CD4-positive, alpha-beta T cell treated with Interleukin-10 for 1 hour (primary cell): ENCODE data around the gene TUBA4A.
A peak's percentile ranks its signal among the peaks of the same experiment; 100 is the strongest.
"Not testable (repeated sequence)": the region's sequence is repeated elsewhere in the genome, so short reads cannot be mapped to it uniquely, and the experiment has no call there.

Source experiments
- DNase-seq: peaks from one replicate; pipeline ENCODE4 v3.0.0-alpha.2; 2020

The TUBA4A gene

DNA sequence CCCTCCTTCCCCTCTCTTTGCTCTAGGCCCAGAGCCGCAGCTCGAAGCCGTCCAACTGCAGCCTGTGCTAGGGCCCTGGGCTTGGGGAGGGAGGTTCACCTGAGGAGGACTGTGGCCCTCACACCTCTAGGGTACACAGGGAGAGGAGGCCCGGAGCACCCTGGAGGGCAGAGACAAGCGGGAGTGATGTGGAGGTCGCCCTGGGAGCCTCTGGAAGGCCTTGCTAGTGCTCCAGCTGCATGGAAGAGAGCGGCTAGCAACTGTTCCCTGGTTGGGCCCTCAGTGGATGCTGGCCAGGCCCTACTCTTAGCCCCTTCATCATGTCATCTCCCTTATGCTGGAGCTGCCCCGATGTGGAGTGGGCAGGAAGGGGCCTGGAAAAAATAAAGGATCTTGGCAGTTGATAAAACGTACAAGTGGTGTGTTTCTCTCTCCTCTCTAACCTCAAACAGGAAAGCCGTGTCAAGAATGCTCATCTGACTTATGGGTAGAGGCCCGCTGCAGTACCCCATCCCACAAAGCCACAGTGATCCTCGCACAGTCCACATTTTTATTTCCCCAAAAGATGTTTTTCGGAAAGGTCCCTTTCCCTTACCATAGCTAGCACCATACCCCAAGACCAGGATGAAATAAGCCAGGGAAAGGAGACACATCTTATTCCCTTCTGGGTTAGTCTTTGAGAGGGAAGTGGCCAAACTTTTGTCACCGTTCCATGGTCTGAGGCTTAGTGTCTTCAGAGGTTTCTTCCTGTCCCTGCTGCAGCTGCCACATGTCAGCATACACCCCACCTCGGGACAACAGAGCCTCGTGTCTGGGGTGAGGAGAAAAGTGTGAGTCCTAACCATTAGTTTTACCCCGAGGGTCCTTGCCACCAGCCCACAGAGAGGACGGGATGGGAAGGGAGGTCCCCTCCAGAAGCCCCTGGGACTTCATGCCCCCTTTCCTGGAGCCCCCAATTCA is 44.2 kb downstream of the TUBA4A start:
- no peak for DNase-seq

DNA sequence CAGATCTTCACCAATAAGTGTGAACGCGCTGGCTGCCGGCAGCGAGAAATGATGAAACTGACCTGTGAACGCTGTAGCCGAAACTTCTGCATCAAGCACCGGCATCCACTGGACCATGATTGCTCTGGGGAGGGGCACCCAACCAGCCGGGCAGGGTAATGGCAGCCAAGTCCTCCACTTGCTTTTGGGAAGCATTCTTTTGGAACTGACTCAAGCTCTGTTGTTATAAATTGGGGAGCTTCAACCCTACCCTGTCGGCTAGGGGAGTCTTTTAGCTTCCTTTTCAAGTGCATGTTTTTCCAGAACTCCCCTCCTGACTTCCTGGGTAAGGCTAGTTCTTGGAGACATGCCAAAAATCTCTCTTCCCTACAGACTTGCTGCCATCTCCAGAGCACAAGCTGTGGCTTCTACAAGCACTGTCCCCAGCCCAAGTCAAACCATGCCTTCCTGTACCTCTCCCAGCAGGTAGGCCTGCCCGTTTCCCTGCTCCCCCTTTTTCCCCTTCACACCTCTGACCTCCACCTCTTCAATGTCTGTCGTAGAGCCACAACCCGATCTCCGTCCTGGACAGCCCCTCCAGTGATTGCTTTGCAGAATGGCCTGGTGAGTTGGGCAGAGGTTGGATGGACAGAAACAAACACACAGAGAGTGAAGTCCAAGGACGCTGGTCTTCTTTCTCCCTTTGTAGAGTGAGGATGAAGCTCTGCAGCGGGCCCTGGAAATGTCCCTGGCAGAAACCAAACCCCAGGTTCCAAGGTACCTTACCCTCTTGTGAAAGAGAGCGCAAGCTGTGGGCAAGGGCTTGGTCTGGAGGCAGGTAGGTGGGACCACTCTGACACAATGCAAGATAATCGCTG is 45.6 kb downstream of the TUBA4A start:
- DNase-seq, result no peak

DNA sequence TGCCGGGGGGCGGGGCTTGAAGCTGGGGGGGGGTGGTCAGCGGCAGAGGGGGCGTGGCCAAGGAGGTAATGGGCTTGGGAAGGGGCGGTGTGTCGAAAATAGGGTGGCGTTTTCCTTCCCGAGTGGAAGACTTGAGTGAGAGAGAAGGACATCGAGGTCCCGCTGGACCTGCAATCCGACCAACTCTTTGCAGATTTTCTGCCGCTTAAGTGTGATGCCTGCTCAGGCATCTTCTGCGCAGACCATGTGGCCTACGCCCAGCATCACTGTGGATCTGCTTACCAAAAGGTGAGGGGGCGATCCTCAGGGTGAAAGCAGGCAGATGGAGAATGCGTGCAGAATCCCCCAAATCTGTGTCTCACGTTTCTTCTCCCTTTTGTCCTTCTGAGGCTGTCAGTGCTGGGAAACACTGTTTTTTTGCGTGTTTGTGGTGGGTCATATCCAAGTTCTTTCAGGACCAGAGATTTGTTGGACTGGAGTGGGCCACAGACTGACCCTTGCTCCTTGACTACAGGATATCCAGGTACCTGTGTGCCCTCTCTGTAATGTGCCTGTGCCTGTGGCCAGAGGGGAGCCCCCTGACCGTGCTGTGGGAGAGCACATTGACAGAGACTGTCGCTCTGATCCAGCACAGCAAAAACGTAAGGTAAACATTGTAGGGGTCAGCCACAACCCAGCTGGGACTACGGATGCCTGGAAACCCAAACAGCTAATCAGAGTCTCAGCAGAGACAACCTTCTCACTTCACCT is 46.4 kb downstream of the TUBA4A start:
- DNase-seq, result no peak

DNA sequence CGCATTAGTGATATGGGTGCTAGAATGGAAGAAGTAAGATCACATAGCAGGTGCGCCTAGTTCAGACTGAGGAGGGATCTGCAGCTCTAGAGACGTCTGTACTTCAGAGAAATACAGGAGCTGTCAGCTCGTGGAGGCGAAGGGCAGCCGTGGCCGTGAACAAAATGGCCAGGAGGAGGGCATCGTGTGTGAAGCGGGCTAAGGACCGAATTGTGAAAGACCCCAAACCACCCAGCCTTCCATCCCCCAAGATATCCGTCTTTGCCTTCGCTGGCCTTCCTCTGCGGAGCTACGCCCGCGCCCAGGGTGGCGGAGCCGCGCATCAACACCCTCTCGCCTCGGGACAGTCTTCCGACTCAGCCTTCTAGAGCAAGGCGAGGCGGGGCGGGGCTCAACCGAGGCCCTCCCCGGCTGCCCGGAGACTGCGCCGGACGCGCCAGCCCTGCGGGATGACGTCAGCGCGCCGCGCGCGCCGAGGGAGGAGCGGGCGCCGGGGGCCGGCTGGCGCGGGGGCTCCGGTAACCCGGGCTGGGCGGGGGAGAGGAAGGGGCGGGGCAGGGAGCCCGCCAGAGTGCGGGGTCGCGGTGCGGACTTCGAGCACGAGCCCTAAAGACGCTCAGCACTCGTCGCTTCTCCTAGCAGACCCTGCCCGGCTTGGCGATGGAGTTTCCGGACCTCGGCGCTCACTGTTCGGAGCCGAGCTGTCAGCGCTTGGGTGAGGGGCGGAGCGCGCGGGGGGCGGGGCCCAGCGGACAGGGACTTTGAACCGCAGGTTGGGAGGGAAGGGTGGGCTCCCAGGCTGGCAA is 47.2 kb downstream of the TUBA4A start, which contains the start of gene ZFAND2B:
Gene ZFAND2B (plus strand): TSS at position 455 of the 806 bp plus-strand sequence. CDS start 206 bp downstream, at position 661.
- peak; percentile 95 for DNase-seq

DNA sequence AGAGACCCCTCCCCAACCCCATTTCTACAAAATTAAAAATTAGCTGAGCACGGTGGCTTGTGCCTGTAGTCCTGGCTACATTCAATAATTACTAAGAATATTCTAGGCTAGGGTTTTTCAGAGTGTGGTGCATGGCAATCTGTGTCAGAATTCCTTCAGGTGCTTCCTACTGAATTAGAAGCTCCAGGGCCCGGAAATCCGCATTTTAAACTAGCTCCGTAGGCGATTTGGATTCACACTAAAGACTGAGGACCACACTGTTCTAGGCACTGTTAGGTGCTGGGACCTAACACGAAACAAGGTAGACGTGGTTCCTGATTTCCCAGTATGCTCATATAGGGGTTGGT is 47.8 kb downstream of the TUBA4A start:
- DNase-seq, result no peak

DNA sequence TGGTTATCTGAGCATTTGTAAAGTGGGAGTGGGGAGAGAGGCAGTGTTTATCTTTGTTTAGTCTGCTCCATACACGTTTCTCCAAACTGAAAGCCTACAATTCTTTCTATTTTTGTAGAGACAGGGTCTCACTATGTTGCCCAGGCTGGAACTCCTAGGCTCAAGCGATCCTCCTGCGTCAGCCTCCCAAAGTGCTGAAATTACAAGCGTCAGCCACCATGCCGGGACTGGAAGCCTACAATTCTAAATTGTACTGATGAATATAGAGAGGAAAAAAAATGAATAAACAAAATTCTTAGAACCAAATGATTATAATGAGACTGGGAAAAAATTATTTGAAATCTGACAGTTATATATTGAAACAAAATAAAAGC is 48.6 kb downstream of the TUBA4A start:
- DNase-seq, result no peak

DNA sequence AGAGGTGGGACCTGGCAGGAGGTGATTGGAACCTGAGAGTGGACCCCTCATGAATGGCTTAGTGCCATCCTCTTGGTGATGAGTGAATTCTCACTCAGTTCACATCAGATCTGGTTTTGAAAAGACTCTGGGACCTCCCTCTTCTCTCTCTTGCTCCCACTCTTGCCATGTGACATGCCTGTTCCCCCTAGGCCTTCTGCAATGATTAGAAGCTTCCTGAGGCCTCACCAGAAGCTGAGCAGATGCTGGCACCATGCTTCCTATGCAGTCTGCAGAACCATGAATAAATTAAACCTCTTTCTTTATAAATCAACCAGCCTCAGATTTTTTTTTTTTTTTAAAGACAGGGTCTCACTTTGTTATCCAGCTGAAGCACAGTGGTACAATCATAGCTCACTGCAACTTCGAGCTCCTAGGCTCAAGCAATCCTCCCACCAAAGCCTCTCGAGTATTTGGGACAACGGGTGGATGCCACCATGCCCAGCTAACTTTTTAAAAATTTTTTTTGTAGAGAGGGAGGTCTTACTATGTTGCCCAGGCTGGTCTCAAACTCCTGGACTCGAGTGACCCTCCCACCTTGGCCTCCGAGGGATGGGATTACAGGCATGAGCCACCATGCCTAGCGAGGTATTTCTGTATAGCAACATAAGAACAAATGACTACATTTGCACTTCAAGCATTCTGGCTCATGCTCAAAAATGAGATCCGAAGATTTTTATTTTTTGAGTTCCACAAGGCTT is 49.1 kb downstream of the TUBA4A start:
- no peak for DNase-seq

DNA sequence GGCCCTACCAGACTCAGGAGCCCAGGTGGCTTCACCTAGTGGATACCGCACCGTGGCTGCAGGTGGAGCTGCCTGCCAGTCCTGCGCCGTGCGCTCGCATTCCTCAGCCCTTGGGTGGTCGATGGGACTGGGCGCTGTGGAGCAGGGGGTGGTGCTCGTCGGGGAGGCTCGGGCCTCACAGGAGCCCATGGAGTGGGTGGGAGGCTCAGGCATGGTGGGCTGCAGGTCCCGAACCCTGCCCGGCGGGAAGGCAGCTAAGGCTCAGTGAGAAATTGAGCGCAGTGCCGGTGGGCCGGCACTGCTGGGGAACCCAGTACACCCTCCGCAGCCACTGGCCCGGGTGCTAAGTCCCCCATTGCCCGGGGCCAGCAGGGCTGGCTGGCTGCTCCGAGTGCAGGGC is 52.4 kb downstream of the TUBA4A start:
- not testable (repeated sequence) for DNase-seq

DNA sequence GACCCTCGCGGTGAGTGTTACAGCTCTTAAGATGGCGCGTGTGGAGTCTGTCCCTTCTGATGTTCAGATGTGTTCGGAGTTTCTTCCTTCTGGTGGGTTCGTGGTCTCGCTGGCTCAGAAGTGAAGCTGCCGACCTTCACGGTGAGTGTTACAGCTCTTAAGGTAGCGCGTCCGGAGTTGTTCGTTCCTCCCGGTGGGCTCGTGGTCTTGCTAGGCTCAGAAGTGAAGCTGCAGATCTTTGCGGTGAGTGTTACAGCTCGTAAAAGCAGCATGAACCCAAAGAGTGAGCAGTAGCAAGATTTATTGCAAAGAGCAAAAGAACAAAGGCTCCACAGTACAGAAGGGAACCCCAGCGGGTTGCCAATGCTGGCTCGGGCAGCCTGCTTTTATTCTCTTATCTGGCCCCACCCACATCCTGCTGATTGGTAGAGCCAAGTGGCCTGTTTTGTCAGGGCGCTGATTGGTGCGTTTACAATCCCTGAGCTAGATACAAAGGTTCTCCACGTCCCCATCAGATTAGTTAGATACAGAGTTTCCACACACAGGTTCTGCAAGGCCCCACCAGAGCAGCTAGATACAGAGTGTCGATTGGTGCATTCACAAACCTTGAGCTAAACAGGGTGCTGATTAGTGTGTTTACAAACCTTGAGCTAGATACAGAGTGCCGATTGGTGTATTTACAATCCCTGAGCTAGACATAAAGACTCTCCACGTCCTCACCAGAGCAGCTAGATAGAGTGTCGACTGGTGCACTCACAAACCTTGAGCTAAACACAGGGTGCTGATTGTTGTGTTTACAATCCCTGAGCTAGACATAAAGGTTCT is 53.0 kb downstream of the TUBA4A start:
- DNase-seq, result peak; percentile 60
